ENCODE measurements around the gene CHODL.

GRCh38 chr21:18252256-18252655 is 7.6 kb downstream of the CHODL start:
- TF ChIP-seq CTCF (conservative IDR thresholded peaks at IDR 0.05) (no peak), ZFX (IDR thresholded peaks at IDR 0.05) (no peak)

Measured in C4-2B (cell line).